Regular cardiac myocyte (primary cell): Measurements from ENCODE around the gene PLEKHA8. TPM values are rescaled to one million over a fixed set of nuclear protein-coding genes. Genes with fewer than 3 reads are reported as not detected.

Source experiments
- total RNA-seq: library from RNA; depleted of rRNA; stranded (reverse); fragments of >200 nt; gene quantifications from 2 replicates; pipeline ENCODE4 v1.2.3, GENCODE V29; 2014

The PLEKHA8 gene, protein sequence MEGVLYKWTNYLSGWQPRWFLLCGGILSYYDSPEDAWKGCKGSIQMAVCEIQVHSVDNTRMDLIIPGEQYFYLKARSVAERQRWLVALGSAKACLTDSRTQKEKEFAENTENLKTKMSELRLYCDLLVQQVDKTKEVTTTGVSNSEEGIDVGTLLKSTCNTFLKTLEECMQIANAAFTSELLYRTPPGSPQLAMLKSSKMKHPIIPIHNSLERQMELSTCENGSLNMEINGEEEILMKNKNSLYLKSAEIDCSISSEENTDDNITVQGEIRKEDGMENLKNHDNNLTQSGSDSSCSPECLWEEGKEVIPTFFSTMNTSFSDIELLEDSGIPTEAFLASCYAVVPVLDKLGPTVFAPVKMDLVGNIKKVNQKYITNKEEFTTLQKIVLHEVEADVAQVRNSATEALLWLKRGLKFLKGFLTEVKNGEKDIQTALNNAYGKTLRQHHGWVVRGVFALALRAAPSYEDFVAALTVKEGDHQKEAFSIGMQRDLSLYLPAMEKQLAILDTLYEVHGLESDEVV
- total RNA-seq, result 12.8 and 18.3 TPM in 2 replicates

DNA sequence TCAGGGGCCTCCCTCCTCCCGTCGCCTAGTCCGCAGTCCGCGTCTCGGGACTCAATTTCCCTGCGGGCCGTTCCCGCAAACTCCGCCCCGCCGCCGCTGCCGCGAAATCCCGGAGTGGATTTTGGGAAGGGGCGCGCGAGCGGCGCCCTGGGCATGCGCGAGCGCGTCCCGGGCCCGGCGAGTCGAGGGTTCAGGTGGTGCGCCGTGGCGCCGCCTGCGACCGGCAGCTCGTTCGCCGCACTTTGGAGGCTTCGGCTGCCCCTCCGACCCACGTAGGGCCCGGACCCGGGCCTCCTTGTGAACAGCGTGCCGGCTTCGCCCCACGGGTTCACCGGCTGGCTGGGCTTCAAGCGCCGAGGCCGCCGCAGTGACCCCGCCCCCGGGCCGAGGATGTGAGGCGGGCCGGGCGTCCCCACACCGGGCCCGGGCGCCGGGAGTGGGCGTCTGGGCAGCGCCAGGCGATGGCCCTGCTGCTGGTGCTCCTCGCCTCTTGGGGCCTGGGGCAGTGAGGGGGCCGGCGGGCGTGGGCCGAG lies at the start of gene PLEKHA8:
Gene PLEKHA8, plus strand, starts transcription at position 197 of the 533 bp plus-strand sequence. CDS start 351 bp downstream, outside the sequence.

DNA sequence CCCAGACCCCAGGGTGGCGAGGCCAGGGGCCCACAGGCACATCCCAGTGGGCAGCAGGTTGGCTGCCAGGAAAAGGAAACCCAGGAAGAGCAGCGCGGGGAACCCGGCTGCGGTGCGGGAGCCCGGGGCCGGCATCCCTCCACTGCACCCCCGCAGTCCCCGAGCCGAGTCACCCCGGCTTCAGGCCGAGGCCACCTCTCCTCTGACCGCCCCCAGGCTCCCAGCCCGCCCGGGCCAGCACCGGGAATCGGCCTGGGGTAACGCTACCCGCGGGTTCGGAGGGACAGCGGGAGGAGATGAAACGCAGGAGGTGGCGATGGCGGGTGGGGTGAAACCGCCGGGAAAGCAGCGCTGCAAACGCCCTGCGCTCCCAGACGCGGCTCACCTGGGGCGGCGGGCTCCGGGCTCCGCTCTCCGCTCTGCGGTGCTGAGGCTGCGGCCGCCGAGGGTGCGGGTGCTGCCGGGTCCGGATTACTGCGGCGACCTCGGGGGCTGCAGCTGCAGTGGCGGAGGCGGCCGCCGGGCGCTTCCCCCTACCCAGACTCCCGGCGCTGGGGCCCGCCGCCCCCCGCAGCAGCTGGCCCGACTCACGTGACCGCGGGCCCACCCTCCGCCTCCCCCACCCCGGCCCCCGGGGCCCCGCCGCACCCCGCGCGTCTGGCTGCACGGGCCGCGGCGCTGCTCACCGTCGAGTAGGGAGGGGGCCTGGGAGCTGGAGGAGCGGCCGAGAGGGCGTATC lies 38.8 kb upstream of the PLEKHA8 start, which contains the start of gene SCRN1:
Gene SCRN1, minus strand, starts transcription at position 545 of the 739 bp plus-strand sequence. CDS start 20,734 bp downstream, outside the sequence.

DNA sequence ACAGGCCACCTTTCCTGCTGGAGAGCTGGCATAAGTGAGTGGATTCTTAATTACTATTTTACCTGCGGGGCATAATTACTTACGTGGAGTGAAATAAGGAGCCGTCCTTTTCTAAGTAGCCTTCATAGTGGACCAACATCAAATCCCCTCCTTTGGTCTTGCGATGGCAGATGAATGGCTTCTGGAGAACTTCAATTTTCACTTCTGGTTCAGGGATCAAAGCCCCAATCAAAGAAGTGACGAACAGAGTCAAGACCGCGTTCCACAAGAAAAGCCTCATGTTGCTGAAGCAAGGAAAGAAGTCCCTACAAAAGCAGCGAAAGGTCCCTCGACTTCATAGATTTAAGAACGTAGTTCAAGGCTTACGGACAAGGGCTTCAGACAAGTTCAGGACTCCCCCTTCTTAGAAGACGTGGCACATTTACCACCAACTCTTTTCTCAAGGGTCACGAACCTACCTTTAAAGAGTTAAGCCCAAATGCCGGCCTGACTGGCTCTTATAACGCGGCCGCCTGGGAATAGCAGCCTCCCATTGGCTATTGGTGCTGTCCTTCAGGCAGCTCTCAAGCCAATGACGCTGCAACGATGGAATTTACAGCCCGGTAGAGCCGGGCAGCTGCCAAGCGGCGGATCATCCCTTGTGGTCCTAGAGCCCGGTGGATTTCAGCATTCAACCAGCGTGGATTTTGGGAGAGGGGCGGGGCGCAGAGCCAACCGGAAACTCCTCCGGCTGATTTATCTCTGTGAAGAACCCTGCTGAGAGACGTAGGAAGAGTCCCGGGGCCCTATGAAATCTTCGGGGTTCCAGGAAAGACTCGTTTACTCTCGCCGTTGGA lies 1.8 kb upstream of the PLEKHA8 start, which contains the start of gene FKBP14:
Gene FKBP14, minus strand, starts transcription at position 474 of the 836 bp plus-strand sequence. Its CDS starts 194 bp downstream, at position 280.

DNA sequence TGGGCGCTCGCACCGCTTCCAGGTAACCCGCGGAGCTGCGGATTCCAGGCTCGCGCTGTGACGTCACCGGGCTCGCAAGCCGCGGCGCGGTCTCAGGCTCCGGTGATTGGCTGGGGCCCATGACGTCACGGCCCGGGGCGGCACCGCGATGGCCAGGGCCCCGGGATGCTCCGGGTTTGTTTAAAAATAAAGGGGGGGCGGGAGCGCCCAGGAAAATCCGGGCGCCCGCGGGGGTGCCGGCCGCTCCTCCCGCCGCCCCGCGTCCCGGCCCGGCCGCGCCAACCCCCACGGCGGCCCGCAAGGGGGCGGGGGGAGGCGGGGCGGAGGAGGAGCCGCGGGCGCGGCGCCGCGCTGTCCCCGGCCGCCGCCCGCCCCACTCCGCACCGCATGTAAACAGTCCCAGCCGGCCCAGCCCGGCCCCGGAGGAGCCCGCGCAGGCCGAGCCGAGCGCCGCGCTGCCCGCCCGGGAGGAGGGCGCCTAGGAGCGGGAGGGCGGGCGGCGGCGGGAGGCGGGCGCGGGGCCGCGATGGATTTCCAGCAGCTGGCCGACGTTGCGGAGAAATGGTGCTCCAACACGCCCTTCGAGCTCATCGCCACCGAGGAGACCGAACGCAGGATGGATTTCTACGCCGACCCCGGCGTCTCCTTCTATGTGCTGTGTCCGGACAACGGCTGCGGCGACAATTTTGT lies 106.5 kb downstream of the PLEKHA8 start, which contains the start of gene MTURN:
Gene MTURN, plus strand, starts transcription at position 376 of the 690 bp plus-strand sequence. Its CDS starts 151 bp downstream, at position 527.

Other genes with a start within 250 kb of the PLEKHA8 start
- not detected in 2 replicates for gene WIPF3, start 221.9 kb upstream of the PLEKHA8 start, total RNA-seq
- 76.7 and 91.4 TPM in 2 replicates for gene SCRN1, start 38.6 kb upstream of the PLEKHA8 start, total RNA-seq
- 41.8 and 55.0 TPM in 2 replicates for gene FKBP14, start 1.7 kb upstream of the PLEKHA8 start, total RNA-seq
- gene MTURN, start 106.6 kb downstream of the PLEKHA8 start, total RNA-seq, result 5.4 and 18.9 TPM in 2 replicates